ENCODE results near the gene OAF. TPM values are rescaled to one million over a fixed set of nuclear protein-coding genes. Genes with fewer than 3 reads are reported as not detected.

The OAF gene
- total RNA-seq, 1 experiment from 2014 or later: 11.3 TPM

- CTCF ChIA-PET: interaction anchor here (1.4 kb wide), 1 partner anchor 19 kb away, joined by 3 read pairs; no protein-coding TSS in a partner anchor
- TF ChIP-seq, protein P1, sequence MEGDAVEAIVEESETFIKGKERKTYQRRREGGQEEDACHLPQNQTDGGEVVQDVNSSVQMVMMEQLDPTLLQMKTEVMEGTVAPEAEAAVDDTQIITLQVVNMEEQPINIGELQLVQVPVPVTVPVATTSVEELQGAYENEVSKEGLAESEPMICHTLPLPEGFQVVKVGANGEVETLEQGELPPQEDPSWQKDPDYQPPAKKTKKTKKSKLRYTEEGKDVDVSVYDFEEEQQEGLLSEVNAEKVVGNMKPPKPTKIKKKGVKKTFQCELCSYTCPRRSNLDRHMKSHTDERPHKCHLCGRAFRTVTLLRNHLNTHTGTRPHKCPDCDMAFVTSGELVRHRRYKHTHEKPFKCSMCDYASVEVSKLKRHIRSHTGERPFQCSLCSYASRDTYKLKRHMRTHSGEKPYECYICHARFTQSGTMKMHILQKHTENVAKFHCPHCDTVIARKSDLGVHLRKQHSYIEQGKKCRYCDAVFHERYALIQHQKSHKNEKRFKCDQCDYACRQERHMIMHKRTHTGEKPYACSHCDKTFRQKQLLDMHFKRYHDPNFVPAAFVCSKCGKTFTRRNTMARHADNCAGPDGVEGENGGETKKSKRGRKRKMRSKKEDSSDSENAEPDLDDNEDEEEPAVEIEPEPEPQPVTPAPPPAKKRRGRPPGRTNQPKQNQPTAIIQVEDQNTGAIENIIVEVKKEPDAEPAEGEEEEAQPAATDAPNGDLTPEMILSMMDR (IDR thresholded peaks at IDR 0.05; ENCODE audit: unreplicated experiment): no peak
- Mint-ChIP-seq H3K36me3 (ENCODE audit: insufficient read depth, unreplicated experiment) (no peaks in the 10 kb centered on the region), H3K4me1 (ENCODE audit: low read depth, unreplicated experiment) (no peaks in the 10 kb centered on the region), H3K27me3 (ENCODE audit: unreplicated experiment) (peaks cover 40% of the 10 kb centered on the region), H3K9me3 (ENCODE audit: low read depth, unreplicated experiment) (no peaks in the 10 kb centered on the region), H3K27ac (ENCODE audit: unreplicated experiment) (no peak overlapping the region), H3K4me3 (ENCODE audit: low read depth, unreplicated experiment) (no peak overlapping the region)
- no peak for DNase-seq
- intact Hi-C loops (cut with micrococcal nuclease; ENCODE audit: unreplicated experiment): no loop called here
- BruUV-seq (replicated peaks): no TSS peak
These were observed 68.7 kb downstream of the OAF start for GRCh38 chr11:120279502-120279901.

Other genes with a start within 250 kb of the OAF start
- 2.1 and 3.3 TPM in 2 replicates for gene TRIM29, start 72.9 kb upstream of the OAF start, total RNA-seq (2022)
- 2.6 and 3.3 TPM in 2 replicates for gene POU2F3, start 29.1 kb downstream of the OAF start, total RNA-seq (2022)
- gene TLCD5, start 114.3 kb downstream of the OAF start, total RNA-seq (2022): 4.9 and 5.9 TPM in 2 replicates
- 50.0 and 55.2 TPM in 2 replicates for gene ARHGEF12, start 125.4 kb downstream of the OAF start, total RNA-seq (2022)